DMS53 treated with DMSO at 0.1 percent for 48 hours (cell line): ENCODE measurements around the gene PTGFRN.
"Not testable (repeated sequence)": the region's sequence is repeated elsewhere in the genome, so short reads cannot be mapped to it uniquely, and the experiment has no call there.

Source experiments
- DNase-seq: peaks from one replicate; lab custom pipeline; 2025; ENCODE audit not compliant: unreplicated experiment; lab: John Stamatoyannopoulos, UW

The PTGFRN gene

GRCh38 chr1:116909512-116910378 is at the start of gene PTGFRN:
Gene PTGFRN, plus strand, starts transcription at chr1:116909916. Its CDS starts 288 bp downstream, at chr1:116910204.
- no peak for DNase-seq

GRCh38 chr1:116860167-116860566 is 49.5 kb upstream of the PTGFRN start:
- not testable (repeated sequence) for DNase-seq

- no peak for DNase-seq
Measured at GRCh38 chr1:116861137-116861536, 48.6 kb upstream of the PTGFRN start.

GRCh38 chr1:116863031-116863430 is 46.7 kb upstream of the PTGFRN start:
- not testable (repeated sequence) for DNase-seq

GRCh38 chr1:116866478-116866877 is 43.2 kb upstream of the PTGFRN start:
- not testable (repeated sequence) for DNase-seq

GRCh38 chr1:116868385-116868784 is 41.3 kb upstream of the PTGFRN start:
- DNase-seq: no peak

GRCh38 chr1:116869611-116870010 is 40.1 kb upstream of the PTGFRN start:
- no peak for DNase-seq

GRCh38 chr1:116870300-116870699 is 39.4 kb upstream of the PTGFRN start:
- DNase-seq: no peak

- DNase-seq: no peak
Measured at GRCh38 chr1:116871779-116872146, 38.0 kb upstream of the PTGFRN start.

- no peak for DNase-seq
Measured at GRCh38 chr1:116873680-116874271, 35.9 kb upstream of the PTGFRN start.

- no peak for DNase-seq
Measured at GRCh38 chr1:116874733-116875249, 34.9 kb upstream of the PTGFRN start.

- DNase-seq: no peak
Measured at GRCh38 chr1:116875391-116875790, 34.3 kb upstream of the PTGFRN start.

GRCh38 chr1:116875946-116876345 is 33.8 kb upstream of the PTGFRN start:
- not testable (repeated sequence) for DNase-seq

GRCh38 chr1:116877141-116877818 is 32.4 kb upstream of the PTGFRN start:
- no peak for DNase-seq

GRCh38 chr1:116878804-116879477 is 30.8 kb upstream of the PTGFRN start:
- DNase-seq: no peak

- DNase-seq: no peak
Measured at GRCh38 chr1:116879478-116880133, 30.1 kb upstream of the PTGFRN start.

- DNase-seq: no peak
Measured at GRCh38 chr1:116880917-116881316, 28.8 kb upstream of the PTGFRN start.

GRCh38 chr1:116881879-116882520 is 27.7 kb upstream of the PTGFRN start:
- DNase-seq: no peak

- DNase-seq: no peak
Measured at GRCh38 chr1:116882866-116883265, 26.9 kb upstream of the PTGFRN start.

GRCh38 chr1:116886291-116886878 is 23.3 kb upstream of the PTGFRN start:
- DNase-seq: no peak
